GM21367 (cell line): ENCODE data around the gene BORCS5.

Source experiments
- ATAC-seq: cut with Tn5 transposase; IDR thresholded peaks from one replicate; pipeline ENCODE4 v1.9.1; 2021; ENCODE audit not compliant: unreplicated experiment

The BORCS5 gene

DNA sequence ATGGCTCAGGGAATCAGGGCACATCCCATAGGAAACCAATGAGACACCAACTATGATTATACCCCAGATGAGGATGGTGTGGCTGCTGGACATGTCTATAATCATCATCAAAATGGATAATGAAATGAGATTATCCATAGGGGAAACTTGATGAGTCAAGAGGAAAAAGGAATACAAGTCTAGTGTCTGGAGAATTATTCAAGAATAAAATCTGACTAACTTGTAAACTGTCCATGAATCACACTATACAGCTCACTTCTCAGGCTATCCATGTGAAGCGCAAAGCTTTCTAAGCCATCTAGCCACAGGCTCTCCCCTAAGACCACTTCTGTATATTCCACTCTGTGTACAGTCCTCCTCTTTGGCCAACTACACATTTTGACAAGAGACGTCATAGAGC, 153.3 kb downstream of the BORCS5 start:
- no peak for ATAC-seq

- ATAC-seq = no peak
Observed at GRCh38 chr12:12510551-12510950, 153.7 kb downstream of the BORCS5 start.

GRCh38 chr12:12511021-12511783, 154.3 kb downstream of the BORCS5 start:
- ATAC-seq = no peak

- ATAC-seq = no peak
Observed at GRCh38 chr12:12511895-12512711, 155.2 kb downstream of the BORCS5 start.

GRCh38 chr12:12513416-12514006, 156.6 kb downstream of the BORCS5 start:
- no peak for ATAC-seq

DNA sequence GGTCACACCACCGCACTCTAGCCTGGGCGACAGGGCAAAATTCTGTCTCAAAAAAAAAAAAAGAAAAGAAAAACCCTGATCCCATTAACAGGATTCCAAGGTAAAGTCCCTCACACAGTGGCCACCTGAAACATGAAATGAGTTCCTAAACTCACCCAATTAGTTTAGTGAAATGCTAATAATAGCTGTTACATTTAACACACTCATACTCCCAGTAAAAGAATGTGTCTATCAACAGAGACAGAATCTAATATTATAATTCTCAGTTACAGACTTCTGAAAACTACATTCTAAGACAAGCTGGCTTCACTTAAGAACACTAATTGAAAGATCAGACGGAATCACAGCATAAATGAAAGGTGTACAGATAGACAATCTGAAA, 161.6 kb downstream of the BORCS5 start:
- ATAC-seq = no peak

GRCh38 chr12:12518919-12519318, 162.0 kb downstream of the BORCS5 start:
- no peak for ATAC-seq
